Gastroesophageal sphincter (tissue), 4 donors: Measurements from ENCODE around the gene ABCG8. TPM values are rescaled to one million over a fixed set of nuclear protein-coding genes. Genes with fewer than 3 reads are reported as not detected.

Experiments used
- ATAC-seq: fragments of 150-250 bp; one replicate; pipeline ENCODE4 v1.9.1; 2016; ENCODE audit warnings: mild to moderate bottlenecking, moderate library complexity
- H3K27ac ChIP-seq, 4 donors: fragments of 200-600 bp; sonication (generic) in 3 of 4; 1 replicate in 3 of 4; 2 replicates in 1 of 4; pipeline ENCODE4 v1.5.1; 2016 to 2019
- H3K27me3 ChIP-seq: fragments of 200-600 bp; sonication (generic); one replicate; pipeline ENCODE4 v1.5.1; 2019
- H3K36me3 ChIP-seq, 2 donors: fragments of 200-600 bp; sonication (generic); one replicate each; pipeline ENCODE4 v1.5.1; 2019; ENCODE audit warnings: control low read depth in 1 of 2
- H3K4me1 ChIP-seq, 3 donors: fragments of 200-600 bp; sonication (generic); 1 replicate in 2 of 3; 2 replicates in 1 of 3; pipeline ENCODE4 v1.5.1; 2016 to 2019; ENCODE audit warnings: control low read depth in 2 of 3
- H3K4me3 ChIP-seq, 2 donors: fragments of 200-600 bp; sonication (generic); one replicate each; pipeline ENCODE4 v1.5.1; 2019; ENCODE audit warnings: mild to moderate bottlenecking in 1 of 2, moderate library complexity in 1 of 2
- H3K9me3 ChIP-seq, 3 donors: fragments of 200-600 bp; sonication (generic); one replicate each; pipeline ENCODE4 v1.5.1; 2017 to 2019; ENCODE audit warnings: control low read depth in 2 of 3
- CTCF ChIP-seq, 4 experiments: fragments of 200-600 bp in 2 of 4; fragments of 450-650 bp in 2 of 4; sonication (generic) in 1 of 4; IDR thresholded peaks; one replicate each; pipeline ENCODE4 v1.5.1; 2017 to 2019; ENCODE audit warnings: antibody characterized with exemption in 4 of 4, mild to moderate bottlenecking in 2 of 4, moderate library complexity in 2 of 4
- EP300 ChIP-seq: sonication (generic); formaldehyde crosslinking; IDR thresholded peaks from one replicate; pipeline ENCODE4 v1.6.1; 2017; ENCODE audit warnings: antibody characterized with exemption, mild to moderate bottlenecking
- POLR2A ChIP-seq, 2 donors: fragments of 450-650 bp; IDR thresholded peaks; one replicate each; pipeline ENCODE4 v1.6.1; 2017; ENCODE audit warnings: antibody characterized with exemption in 2 of 2, mild to moderate bottlenecking in 2 of 2, moderate library complexity in 1 of 2
- POLR2AphosphoS5 ChIP-seq: sonication (generic); formaldehyde crosslinking; IDR thresholded peaks from one replicate; pipeline ENCODE4 v1.6.1; 2017; ENCODE audit warnings: antibody characterized with exemption
- WGBS, 2 donors: methylation state at CpG; one replicate each; pipeline ENCODE4 v1.1.5; 2018; ENCODE audit warnings: low coverage in 1 of 2; 5-methylcytosine and 5-hydroxymethylcytosine counted together
- total RNA-seq, 4 donors: library from RNA; depleted of rRNA; stranded (reverse); fragments of >200 nt; gene quantifications; one replicate each; pipeline ENCODE4 v1.1.0, GENCODE V29; 2016

The ABCG8 gene
- total RNA-seq, 4 donors from 2014 or later: 0.12 TPM; not detected in 3

GRCh38 chr2:43894743-43895142, 56.0 kb downstream of the ABCG8 start:
- WGBS, 2 donors: 97% methylated on average over 2 of the region's 2 CpGs; no CpG with 5 or more reads in 1 of the 2 donors
- no peaks in the 10 kb centered on the region for H3K27me3 ChIP-seq
- H3K36me3 ChIP-seq: peaks cover 0 to 99% of the 10 kb centered on the region in 2 donors
- no peak overlapping the region for H3K27ac ChIP-seq
- ATAC-seq: no peak
- no peak overlapping the region for H3K4me3 ChIP-seq
- no peaks in the 10 kb centered on the region for H3K4me1 ChIP-seq
- H3K9me3 ChIP-seq: no peaks in the 10 kb centered on the region
- no peak for TF ChIP-seq CTCF (IDR thresholded peaks at IDR 0.05)
- no peak for TF ChIP-seq EP300
- TF ChIP-seq POLR2AphosphoS5: no peak
- no peak for TF ChIP-seq POLR2A (IDR thresholded peaks at IDR 0.05)

- no peak for ATAC-seq
- WGBS, 2 donors: 70 to 100% methylated on average over 1 of the region's 1 CpG
- Histone ChIP-seq H3K4me3 (no peak overlapping the region), H3K27me3 (no peaks in the 10 kb centered on the region), H3K36me3 (peaks cover 3 to 99% of the 10 kb centered on the region in 2 donors), H3K4me1 (no peaks in the 10 kb centered on the region), H3K9me3 (no peaks in the 10 kb centered on the region), H3K27ac (no peak overlapping the region)
- TF ChIP-seq POLR2A (IDR thresholded peaks at IDR 0.05) (no peak), CTCF (IDR thresholded peaks at IDR 0.05) (no peak), POLR2AphosphoS5 (no peak), EP300 (no peak)
Measured at GRCh38 chr2:43896906-43897305, 58.1 kb downstream of the ABCG8 start.

- H3K4me1 ChIP-seq: no peaks in the 10 kb centered on the region
- 81 to 97% methylated on average over 3 to 6 of the region's 6 CpGs for WGBS, 2 donors
- no peak overlapping the region for H3K27ac ChIP-seq
- H3K36me3 ChIP-seq: peaks cover 3 to 99% of the 10 kb centered on the region in 2 donors
- no peak overlapping the region for H3K4me3 ChIP-seq
- H3K9me3 ChIP-seq: no peaks in the 10 kb centered on the region
- no peaks in the 10 kb centered on the region for H3K27me3 ChIP-seq
- ATAC-seq: no peak
- TF ChIP-seq CTCF (IDR thresholded peaks at IDR 0.05) (no peak), EP300 (no peak), POLR2A (IDR thresholded peaks at IDR 0.05) (no peak), POLR2AphosphoS5 (no peak)
Measured at GRCh38 chr2:43897492-43897891, 58.7 kb downstream of the ABCG8 start.

- no peak overlapping the region for H3K4me3 ChIP-seq
- peaks cover 3 to 97% of the 10 kb centered on the region in 2 donors for H3K36me3 ChIP-seq
- no peaks in the 10 kb centered on the region for H3K27me3 ChIP-seq
- no peak overlapping the region for H3K27ac ChIP-seq
- no peaks in the 10 kb centered on the region for H3K9me3 ChIP-seq
- no peaks in the 10 kb centered on the region for H3K4me1 ChIP-seq
- no peak for TF ChIP-seq POLR2A (IDR thresholded peaks at IDR 0.05)
- TF ChIP-seq CTCF (IDR thresholded peaks at IDR 0.05): no peak
- TF ChIP-seq EP300: no peak
- no peak for TF ChIP-seq POLR2AphosphoS5
- WGBS, 2 donors: 62 to 71% methylated on average over 6 to 11 of the region's 11 CpGs
- ATAC-seq: no peak
Measured at GRCh38 chr2:43898134-43898837, 59.5 kb downstream of the ABCG8 start.

- TF ChIP-seq EP300: no peak
- no peak for TF ChIP-seq POLR2AphosphoS5
- TF ChIP-seq CTCF (IDR thresholded peaks at IDR 0.05): no peak
- TF ChIP-seq POLR2A (IDR thresholded peaks at IDR 0.05): no peak
- peaks cover 3 to 97% of the 10 kb centered on the region in 2 donors for H3K36me3 ChIP-seq
- H3K27ac ChIP-seq: no peak overlapping the region
- no peaks in the 10 kb centered on the region for H3K9me3 ChIP-seq
- ATAC-seq: no peak
- no peaks in the 10 kb centered on the region for H3K27me3 ChIP-seq
- H3K4me3 ChIP-seq: no peak overlapping the region
- H3K4me1 ChIP-seq: no peaks in the 10 kb centered on the region
- WGBS, 2 donors: 89 to 94% methylated on average over 11 of the region's 11 CpGs
Measured at GRCh38 chr2:43898838-43899346, 60.1 kb downstream of the ABCG8 start.
